Myocyte (in vitro differentiated cells): Measurements from ENCODE around the gene COL6A2. TPM values are rescaled to one million over a fixed set of nuclear protein-coding genes. Genes with fewer than 3 reads are reported as not detected.
A peak's percentile ranks its signal among the peaks of the same experiment; 100 is the strongest.
"Not testable (repeated sequence)": the region's sequence is repeated elsewhere in the genome, so short reads cannot be mapped to it uniquely, and the experiment has no call there.

Source experiments
- DNase-seq: peaks from one replicate; pipeline ENCODE4 v3.0.0-alpha.2; 2012; ENCODE audit warnings: low read depth
- total RNA-seq: library from RNA; depleted of rRNA; stranded (reverse); fragments of >200 nt; gene quantifications from 2 replicates; pipeline ENCODE4 v1.2.3, GENCODE V29; 2014

The COL6A2 gene
- total RNA-seq, 1 donor from 2014 or later: 941 TPM

- no peak for DNase-seq
These were observed 19.5 kb upstream of the COL6A2 start for GRCh38 chr21:46078322-46078977.

GRCh38 chr21:46078978-46079351 lies 18.9 kb upstream of the COL6A2 start:
- no peak for DNase-seq

DNA sequence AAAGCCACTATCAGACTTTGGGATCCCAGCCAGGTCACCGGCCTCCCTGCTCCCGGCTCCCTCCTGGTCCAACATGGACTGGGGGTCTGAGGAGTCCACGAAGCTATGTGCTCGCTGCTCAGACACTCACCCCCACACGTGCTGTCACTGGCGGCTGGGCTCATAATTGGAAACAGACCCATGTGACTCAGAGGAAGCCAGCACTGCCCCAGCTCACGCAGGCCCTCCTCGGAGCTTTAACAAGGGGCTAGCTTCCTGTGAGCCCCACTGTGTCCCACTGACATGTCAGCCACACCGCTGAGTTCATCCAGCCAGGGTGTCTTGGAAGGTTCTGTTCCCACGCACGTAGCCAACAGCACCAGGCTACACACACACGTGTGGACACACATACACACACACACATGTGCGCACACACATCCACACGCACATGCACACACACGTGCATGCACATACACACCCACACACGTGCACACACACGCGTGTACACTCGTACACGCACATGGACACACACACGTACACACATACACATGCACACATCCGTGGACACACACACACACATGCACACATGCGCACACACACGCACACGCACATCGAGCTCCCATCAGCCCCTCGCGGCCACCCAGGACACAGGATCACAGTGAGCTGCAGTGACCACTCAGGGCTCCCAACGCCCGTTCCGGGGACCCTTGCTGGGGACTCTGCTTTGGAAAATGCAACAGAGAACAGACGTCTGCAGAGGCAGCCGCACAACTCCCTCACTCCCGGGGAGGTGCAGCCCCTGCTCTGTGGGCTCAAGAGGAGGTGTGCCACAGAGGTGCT lies 18.4 kb upstream of the COL6A2 start:
- no peak for DNase-seq

DNA sequence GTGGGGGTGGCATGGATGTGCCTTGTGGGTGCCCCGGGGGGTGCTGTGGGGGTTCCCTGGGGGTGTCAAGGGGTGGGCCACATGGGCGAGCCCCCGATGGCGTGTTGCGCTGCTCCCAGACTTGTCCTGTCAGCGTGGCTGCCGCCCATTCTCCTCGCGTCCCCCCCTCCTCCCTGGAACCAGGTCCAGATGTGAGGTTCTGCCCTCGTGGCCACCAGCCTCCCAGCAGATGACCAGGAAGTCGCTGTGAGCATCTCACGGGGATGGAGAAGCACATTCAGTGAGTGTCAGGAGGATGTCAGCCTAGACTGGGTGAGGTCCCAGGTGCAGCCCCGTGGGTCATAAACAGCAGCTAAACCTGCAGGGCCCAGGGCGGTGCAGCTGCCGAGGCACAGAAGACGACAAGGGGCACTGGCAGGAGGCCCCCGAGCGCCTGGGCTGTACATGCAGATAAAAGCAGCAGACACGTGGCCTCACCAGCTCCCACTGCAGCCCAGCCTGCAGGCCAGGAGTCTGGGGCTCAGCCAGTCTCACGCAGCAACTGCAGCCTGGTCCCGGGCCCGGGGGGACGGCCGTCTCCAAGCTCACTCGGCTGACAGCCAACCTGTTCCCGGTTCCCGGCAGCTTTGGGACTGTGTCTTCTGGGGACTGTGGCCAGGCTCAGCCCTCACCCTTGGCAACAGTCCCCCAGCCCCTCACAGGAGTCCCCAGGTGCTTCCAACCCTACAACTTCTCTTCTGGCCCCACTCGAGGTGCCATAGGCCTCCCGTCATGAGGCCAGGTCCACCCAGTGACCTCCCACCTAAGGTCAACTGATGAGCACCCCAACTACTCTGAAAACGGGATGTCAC lies 17.5 kb upstream of the COL6A2 start:
- no peak for DNase-seq

- peak; percentile 90 for DNase-seq
These were observed 16.7 kb upstream of the COL6A2 start for GRCh38 chr21:46081022-46081861.

- no peak for DNase-seq
These were observed 15.8 kb upstream of the COL6A2 start for GRCh38 chr21:46081862-46082712.

GRCh38 chr21:46082713-46082962 lies 15.3 kb upstream of the COL6A2 start:
- DNase-seq: no peak

GRCh38 chr21:46082963-46083790 lies 14.7 kb upstream of the COL6A2 start:
- DNase-seq: peak; percentile 35

DNA sequence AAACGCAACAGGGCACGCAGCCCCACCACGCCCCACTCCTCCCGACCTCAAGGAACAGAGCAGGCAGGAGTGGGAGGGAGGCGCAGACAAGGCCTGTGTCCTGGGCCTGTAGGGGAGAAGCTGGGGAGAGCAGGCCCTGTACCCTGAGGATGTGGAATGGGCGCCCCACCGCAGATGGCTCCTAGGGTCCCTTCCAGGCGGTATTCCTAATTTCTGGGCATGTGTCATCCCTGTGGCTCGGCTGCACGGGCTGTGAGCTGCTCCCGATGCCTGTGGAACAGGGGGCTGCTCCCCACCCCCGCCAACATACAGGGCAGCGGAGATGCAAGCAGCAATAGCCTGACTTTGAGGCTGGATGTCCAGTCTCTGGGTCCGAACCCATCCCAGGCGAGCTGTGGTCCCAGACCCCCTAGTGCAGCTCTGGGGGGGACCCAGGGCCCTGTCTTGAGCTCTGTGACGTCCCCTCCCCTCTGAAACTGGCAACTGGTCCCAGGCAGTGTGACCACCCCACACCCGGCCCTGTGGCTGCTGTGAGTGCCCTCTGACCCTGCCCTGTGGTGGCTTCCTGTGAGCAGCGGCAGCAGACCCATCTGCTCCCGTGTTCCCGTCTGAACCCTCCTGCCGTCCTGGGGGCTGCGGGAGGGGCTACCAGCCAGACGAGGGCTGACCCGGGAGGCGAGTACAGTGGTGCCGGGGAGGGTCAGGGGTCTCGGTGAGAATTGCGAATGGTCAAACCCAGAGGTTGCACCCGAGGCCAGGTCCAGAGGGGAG lies 13.9 kb upstream of the COL6A2 start:
- DNase-seq: no peak

DNA sequence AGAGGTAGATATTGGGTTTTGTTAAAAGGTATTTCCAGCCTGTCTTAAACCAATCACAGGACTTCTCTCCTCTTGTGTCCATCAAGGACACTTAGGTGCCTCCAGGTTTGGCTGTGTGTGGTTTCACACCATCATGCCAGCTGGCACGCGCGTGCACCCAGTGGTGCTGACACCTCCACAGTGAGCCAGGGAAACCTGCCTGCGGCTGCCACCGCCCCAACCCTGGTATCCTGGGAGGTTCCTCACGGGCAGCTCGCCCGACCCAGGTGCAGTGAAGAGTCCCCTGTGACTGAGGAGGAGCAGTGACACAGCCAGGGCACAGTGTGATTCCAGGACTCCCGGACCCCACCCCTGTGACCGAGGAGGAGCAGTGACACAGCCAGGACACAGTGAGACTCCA lies 13.2 kb upstream of the COL6A2 start:
- no peak for DNase-seq

GRCh38 chr21:46085259-46085658 lies 12.7 kb upstream of the COL6A2 start:
- not testable (repeated sequence) for DNase-seq

DNA sequence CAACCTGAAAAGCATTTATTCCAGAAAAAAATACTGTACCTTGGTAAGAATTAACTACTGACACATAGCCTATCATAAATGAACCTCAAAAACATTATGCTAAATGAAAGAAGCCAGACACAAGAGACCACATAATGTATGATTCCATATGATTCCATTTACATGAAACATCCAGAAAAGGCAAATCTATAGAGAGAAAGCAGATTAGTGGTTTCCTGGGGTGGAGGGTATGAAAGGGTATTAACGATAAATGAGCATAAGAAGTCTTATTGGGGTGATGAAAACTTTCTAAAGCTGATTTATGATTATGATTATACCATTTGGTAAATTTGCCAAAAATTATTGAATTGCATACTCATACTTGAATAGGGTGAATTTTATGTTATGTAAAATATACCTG lies 10.3 kb upstream of the COL6A2 start:
- DNase-seq: no peak

DNA sequence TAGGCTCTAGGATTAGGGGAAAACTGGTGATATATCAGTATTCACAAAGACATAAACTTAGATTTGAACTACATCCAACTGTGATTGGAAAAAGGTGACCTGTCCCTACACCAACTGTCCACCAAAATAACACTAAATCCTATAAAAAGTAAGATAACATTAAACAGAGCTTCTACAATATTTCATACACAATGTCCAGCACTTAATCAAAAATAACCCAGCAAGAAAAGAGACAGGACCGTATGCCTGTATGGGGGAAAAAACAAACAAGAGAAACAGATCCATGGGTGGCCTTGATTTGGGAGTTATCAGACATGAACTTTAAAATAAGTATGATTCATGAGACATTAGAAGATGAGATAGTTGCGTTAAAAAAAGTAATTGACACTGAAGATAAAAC lies 9.7 kb upstream of the COL6A2 start:
- no peak for DNase-seq

DNA sequence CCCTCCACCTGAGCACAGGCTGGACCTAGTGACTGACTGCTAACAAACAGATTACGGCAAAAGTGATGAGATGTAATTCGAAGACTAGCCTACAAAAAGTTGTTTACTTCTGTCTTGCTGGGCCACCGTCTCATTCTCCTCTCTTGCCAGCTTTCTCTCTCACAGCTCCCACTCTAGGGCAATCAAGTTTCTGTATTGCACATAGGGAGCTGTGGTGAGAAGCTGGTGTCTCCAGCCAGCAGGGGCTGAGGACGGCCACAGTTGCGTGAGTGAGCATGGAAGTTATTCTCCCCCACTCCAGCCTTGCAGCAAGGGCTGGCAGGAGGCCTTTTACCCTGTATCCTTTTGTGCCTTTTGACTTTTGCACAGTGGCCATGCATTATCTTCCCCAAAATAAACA lies 8.6 kb upstream of the COL6A2 start:
- no peak for DNase-seq

DNA sequence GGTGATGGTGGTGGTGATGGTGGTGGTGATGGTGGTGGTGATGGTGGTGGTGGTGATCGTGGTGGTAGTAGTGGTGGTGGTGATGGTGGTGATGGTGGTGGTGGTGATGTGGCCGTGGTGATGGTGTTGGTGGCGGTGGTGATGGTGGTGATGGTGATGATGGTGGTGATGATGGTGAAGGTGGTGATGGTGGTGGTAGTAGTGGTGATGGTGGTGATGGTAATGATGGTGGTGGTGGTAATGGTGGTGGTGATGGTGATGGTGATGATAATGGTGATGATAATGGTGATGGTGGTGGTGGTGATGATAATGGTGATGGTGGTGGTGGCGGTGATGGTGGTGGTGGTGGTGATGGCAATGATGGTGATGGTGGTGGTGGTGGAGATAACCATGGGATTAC lies 6.8 kb upstream of the COL6A2 start:
- DNase-seq: no peak

DNA sequence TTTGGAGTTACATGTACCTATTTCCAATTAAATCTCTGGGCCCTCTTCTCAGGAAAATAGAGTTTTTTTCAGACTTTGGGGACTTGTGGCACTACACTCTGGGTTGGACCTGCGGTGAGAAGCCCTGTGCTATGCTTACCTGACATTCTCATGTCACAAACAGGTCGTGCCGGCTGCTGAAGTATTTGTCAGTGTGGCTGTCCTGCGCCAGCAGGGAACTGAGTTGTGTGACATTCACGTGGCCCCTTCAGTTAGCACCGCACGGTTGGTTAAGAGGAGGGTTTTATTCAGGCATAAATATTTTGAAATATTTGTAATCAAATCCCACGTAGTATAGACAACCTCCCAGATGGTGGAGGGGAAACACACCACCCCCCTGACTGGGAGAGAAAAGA lies 6.3 kb upstream of the COL6A2 start:
- no peak for DNase-seq

- DNase-seq: peak; percentile 96
These were observed 5.7 kb upstream of the COL6A2 start for GRCh38 chr21:46092026-46092764.
